NCI-H2227 (cell line): ENCODE results near the gene RELB.
"Not testable (repeated sequence)": the region's sequence is repeated elsewhere in the genome, so short reads cannot be mapped to it uniquely, and the experiment has no call there.

ENCODE experiments used
- DNase-seq: peaks from one replicate; lab custom pipeline; 2025; ENCODE audit not compliant: unreplicated experiment; lab: John Stamatoyannopoulos, UW

Gene RELB

DNA sequence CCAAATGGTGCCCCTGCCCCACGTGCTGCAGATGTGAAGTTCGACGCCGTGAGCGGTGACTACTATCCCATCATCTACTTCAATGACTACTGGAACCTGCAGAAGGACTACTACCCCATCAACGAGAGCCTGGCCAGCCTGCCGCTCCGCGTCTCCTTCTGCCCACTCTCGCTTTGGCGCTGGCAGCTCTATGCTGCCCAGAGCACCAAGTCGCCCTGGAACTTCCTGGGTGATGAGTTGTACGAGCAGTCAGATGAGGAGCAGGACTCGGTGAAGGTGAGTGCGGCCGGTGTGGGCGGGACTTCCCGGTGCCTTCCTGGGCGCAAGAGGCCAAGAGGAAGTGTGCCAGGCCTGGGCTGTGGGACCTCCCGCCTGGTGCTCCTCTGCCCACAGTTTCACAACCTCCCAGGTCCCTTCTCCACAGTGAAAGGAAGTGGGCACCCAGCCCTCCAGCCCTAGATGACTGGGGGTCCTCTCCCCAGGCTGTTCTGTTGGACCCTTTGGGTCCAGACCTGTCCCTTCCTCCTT, 14.1 kb upstream of the RELB start:
- DNase-seq: no peak

DNA sequence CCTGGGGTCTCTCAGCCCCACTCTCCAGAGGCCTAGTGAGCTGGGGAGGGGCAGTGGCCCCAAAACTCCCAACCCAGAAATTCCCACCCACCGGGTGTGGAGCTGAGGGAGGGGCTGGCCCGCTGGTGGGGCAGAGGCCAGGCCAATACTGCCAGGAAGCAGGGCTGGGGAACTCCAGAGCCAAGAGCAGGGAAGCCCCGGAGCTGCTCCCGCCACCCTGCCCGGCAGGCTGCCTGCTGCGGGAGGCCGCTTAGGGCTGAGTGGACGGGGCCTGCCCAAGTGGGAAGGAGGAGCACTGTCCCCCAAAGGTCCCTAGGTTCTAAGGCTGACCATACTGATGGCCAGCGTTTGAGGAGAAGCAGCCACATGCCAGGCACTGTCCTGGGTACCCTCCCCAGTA, 13.0 kb upstream of the RELB start:
- DNase-seq: no peak

DNA sequence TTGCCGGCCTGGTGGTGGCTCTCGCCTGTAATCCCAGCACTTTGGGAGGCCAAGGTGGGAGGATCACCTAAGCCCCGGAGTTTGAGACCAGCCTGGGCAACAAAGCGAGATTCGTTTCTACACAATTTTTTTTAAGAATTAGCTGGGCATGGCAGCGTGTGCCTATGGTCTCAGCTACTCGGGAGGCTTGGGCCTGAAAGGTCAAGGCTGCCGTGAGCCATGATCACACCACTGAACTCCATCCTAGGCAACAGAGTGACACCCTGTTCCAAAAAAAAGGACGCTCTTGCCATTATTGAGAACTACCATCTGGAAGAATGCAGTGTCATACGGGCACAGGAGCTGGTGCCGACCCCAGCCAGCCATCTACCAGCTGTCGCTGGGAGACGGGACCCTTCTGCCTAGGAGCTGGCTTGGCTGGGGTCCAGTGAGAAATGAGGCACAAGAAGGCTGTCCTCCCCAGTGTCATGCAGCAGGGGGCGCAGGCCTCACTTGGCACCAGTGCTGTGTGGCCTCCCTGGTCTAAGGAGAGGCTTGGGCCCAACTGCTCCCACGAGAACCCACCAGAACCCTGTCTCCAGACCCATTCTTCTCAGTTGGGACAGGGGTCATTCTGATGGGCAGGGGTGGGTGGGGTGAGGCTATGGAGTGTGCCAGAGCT, 12.2 kb upstream of the RELB start:
- peak; percentile 25 for DNase-seq

DNA sequence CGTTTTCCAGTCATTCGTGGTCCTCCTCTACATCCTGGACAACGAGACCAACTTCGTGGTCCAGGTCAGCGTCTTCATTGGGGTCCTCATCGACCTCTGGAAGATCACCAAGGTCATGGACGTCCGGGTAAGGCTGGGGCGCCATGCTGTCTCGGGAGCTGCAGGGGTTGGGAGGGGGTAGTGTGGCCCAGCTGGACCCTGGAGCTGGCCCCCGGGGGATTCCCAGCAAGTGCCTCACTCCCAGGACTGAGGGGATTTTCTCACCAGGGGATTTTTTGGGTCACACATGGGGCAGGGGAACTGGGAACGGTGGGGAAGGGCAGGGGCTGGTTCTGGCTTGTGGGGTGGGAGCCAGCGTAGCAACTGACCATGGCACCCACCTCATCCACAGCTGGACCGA, 10.8 kb upstream of the RELB start:
- no peak for DNase-seq

DNA sequence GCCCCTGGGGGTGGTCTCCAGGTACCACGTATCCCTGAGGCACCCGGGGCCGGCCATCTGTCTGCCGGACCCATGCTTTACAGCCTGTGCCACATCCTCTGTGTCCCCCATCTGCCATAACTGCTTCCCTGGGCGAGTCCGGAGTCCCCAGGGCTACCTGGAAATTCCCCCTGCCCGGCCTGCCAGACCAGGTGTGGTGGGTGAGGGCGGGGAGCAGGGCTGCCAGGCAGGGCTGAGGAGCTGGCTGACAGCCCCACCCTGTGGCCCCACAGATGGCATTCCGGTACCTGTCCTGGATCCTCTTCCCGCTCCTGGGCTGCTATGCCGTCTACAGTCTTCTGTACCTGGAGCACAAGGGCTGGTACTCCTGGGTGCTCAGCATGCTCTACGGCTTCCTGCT, 10.3 kb upstream of the RELB start:
- no peak for DNase-seq

DNA sequence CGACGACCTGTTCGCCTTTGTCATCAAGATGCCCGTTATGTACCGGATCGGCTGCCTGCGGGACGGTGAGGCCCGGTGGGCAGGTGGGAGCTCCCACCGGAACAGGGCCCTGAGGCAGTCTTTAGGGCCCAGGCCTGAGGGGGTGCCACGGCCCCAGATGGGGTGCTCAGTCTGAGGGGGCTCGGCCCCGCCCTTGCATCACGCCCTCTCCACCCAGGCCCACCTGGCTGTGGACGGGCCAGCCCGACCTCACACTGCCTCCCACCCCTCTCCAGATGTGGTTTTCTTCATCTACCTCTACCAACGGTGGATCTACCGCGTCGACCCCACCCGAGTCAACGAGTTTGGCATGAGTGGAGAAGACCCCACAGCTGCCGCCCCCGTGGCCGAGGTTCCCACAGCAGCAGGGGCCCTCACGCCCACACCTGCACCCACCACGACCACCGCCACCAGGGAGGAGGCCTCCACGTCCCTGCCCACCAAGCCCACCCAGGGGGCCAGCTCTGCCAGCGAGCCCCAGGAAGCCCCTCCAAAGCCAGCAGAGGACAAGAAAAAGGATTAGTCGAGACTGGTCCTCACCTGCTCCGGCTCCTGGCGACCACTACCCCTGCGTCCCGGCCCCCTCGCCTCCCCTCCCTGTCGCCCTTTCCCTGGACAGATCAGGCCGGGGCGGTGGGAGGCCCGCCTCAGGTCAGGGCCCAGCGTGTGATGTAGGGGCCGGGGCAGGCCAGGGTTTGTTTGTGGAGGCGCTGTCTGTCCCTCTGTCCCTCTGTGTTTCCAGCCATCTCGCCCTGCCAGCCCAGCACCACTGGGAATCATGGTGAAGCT, 8.7 kb upstream of the RELB start:
- no peak for DNase-seq

DNA sequence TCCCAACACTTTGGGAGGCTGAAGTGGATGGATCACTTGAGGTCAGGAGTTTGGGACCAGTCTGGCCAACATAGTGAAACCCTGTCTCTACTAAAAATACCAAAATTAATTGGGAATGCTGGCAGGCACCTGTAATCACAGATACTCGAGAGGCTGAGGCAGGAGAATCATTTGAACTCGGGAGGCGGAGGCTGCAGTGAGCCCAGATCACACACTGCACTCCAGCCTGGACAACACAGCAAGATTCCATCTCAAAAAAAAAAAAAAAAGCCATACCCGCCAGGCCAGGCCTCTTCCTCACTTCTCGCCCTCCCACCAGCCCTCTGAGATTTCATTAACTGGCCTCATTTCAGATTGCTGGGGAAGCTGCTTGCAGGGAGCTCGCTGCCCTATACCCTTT, 7.7 kb upstream of the RELB start:
- DNase-seq: no peak

DNA sequence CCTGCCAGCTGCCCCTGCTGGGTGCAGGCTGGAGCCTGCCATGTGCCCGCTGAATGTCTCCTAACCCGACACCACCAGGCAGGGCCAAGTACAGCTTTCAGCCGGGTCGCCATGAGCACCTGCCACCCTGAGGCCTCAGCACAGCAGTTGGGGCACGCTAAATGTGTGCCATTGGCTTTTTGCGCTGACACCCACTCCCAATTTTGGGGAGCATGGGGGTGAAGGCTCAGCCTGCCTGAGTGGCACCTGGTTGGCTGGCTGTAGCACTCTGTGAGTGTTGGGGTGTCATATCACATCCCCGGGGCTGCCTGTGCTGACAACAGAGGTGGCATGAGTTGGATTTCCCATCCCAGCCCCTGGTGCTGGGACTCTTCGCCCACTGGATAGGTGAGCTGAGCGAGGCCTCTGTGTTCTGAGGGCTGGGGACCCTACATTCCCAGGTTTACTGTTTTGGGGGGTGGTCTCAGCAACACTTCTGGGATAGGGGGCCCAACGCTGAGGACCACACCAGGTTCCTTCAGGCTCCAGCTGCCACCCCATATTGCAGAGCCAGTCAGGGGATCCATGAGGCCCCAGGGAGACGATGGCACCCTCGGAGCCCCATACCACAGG, 7.2 kb upstream of the RELB start:
- no peak for DNase-seq

DNA sequence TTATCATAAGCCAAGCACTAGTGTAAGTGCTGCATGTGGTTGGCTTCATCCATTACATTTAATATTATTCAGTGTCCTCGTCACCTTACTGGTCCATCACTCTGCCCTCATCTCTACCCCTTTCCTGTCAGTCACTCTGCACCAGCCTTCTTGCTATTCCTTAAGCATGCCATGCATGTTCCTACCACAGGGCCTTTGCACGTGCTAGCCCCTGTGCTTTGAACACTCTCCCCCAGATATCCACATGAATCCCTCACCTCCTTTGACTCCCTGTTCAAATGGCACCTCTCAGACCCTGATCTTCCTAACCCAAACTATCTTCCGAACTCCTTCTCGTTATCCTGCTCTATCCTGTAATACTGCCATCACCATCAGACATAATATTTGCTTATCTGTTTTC, 3.2 kb upstream of the RELB start:
- no peak for DNase-seq

DNA sequence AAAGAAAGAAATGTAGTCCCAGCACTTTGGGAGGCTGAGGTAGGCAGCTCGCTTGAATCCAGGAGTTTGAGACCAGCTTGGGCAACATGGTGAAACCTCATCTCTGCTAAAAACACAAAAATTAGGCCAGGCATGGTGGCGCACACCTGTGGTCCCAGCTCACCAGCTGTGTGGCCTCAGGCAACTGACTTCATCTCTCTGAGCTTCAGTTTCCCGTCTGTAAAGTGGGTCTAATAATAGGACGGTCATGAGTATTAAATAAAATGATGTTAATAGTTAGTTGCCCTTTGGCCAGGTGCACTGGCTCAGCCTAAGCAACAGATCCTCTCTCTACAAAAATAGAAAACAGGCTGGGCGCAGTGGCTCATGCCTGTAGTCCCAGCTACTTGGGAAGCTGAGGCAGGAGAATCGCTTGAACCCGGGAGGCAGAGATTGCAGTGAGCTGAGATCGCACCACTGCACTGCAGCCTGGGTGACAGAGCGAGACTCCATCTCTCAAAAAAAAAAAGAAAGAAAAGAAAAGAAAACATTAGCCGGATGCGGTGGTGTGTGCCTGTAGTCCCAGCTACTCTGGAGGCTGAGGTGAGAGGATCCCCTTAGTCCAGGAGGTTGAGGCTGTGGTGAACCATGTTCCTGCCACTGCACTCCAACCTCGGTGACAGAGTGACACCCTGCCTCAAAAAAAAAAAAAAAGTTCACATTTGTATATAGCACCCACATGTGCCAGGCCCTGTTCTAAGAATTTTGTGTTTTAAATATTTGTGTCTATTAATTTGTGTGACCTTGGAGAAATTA, 1.9 kb upstream of the RELB start:
- DNase-seq: not testable (repeated sequence)

DNA sequence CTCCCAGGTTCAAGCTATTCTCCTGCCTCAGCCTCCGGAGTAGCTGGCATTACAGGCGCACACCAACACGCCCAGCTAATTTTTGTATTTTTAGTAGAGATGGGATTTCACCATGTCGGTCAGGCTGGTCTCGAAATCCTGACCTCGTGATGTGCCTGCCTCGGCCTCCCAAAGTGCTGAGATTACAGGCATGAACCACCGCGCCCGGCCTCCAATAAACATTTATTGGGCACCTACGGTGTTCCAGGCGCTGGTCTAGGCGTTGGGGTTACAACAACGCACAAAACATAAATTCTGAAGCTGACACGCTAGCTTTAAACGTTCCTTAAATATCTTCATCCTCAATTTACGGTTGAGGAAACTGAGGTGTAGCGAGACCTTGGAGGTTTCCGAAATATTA, 599 bp upstream of the RELB start:
- DNase-seq: not testable (repeated sequence)

DNA sequence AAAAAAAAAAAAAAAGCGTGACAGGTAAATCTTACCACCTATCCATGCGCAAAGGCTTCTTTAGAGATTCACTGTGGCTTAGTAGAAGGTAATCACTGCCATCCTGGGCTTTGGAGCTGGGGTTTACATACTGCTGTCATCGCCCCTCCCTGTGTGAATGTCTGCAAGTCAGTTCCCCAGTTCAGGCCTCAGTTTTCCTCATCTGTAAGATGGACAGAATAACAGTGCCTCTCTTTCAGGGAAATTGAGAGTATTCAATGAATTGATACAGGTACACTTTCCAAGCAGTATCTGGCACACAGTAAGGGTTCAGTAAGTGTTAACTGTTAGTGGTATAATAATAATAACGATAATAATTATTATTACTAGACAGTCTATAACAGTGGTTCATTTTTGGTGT, 2.2 kb downstream of the RELB start:
- DNase-seq: no peak

DNA sequence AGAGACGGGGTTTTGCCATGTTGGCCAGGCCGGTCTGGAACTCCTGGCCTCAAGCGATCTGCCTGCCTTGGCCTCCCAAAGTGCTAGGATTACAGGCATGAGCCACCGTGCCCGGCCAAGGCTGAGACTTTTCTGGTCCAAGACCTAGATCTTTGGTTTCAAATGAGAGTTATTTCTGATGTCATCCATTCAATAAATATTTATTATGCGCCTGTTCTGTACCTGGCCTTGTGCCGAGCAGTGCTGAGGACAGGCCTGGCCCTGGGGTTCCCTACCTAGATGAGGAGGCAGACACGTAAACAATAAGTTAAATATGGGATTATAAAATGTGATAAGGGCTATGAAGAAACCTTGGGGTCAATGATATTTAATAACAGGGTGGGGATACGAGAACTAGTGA, 4.5 kb downstream of the RELB start:
- DNase-seq: no peak

DNA sequence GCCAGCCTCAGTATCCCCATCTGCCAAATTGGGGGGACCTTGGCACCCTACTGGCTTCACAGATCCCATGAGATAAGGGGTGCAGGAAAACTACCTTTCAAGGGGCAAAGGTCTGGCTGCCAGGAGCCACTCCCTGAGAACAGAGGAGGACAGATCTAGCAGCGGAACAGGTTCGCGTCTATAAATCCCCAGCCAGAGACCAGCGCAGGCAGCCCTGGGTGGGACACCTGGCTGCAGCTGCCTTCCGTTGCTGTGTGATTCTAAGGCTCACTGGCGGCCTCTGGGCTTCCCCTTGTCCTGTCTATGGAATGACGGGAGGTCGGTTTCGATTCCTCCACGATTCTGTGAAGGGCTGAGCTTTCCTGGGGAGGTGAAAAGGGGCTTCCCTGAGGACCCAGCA, 7.3 kb downstream of the RELB start:
- no peak for DNase-seq

DNA sequence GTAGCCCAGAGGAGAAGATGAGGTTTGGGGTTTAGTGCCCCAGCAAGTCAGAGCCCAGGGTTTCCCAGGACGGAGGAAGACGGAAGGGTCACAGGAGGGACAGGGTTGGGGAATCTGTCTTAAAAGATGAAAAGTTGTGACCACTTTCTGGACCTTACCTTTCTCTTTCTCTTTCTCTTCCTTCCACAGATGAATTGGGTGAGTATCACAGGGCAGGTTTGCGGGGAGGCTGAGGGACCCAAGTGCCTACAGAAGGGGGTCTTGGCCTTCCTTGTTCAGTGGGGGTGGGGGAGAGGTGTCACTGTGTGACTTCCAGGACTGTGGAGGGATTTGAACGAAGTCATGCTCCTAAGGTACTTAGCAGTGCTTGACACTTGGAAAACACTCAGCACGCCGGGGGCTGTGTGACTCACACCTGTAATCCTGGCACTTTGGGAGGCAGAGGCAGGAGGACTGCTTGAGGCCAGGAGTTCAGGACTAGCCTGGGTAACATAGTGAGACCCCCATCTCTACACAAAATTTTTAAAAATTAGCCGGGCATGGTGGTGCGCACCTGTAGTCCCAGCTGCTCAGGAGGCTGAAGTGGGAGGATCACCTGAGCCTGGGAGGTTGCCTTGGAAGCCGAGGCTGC, 8.5 kb downstream of the RELB start:
- DNase-seq: no peak

DNA sequence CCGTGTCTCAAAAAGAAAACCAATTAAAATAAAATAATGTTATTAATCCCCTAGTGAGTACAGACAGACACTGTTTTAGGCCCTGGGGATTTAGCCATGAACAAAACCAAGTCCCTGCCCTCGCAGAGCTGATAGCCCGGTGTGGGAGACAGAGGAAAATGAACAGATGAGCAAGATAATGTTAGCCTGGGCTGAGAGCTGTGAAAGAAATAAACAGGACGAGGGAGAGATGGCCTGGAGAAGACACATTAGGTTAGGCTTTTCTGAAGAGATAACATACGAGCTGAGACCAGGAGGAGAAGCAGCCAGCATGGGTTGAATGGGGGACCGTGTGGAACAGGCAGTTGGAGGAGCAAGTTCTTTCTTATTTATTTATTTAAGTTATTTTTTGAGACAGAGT, 9.0 kb downstream of the RELB start:
- no peak for DNase-seq

DNA sequence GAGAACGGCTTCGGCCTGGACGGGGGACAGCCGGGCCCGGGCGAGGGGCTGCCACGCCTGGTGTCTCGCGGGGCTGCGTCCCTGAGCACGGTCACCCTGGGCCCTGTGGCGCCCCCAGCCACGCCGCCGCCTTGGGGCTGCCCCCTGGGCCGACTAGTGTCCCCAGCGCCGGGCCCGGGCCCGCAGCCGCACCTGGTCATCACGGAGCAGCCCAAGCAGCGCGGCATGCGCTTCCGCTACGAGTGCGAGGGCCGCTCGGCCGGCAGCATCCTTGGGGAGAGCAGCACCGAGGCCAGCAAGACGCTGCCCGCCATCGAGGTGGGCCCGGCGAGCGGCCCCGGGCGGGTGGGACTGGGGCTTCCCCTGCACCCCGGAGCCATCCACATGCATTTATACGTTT, 10.7 kb downstream of the RELB start:
- DNase-seq: no peak

DNA sequence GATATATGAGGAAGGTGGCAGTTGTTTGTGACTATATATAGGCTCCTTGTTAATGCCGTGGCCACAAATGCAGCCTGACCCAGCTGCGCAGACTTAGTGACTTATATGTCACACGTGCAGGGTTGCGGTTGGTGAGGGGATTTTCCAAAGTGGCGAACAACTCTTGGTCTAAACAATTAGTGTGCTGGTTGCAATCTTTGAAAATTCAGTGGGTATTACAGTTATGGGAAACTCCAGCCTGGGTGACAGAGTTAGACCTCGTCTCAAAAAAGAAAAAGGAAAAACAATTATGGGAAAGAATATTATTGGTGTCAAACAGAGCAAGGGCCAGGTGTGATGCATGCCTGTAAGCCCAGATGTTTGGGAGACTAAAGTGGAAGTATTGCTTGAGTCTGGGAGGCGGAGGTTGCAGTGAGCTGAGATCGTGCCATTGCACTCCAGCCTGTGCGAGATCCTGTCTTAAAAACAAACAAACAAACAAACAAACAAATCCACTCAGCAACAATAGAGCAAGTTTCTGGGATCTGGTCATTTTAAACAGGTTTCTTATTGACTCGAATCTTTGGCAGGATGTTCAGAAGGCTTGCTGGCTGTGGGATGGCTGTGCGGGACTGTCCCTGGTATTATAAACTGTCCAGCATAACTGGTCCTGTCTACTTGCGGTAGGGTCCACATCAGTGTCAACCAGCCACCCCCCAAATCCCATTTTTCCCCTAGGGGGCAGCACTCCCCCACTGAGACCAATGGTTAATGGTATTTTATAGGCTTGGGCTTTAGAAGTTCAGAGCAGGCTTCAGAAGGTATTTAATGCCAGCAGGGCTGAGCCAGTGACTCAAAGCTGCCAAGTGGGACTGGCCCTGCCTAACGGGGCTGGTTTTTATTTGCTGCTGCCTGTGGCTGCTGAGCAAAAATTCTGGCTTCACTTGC, 15.4 kb downstream of the RELB start:
- peak; percentile 25 for DNase-seq

DNA sequence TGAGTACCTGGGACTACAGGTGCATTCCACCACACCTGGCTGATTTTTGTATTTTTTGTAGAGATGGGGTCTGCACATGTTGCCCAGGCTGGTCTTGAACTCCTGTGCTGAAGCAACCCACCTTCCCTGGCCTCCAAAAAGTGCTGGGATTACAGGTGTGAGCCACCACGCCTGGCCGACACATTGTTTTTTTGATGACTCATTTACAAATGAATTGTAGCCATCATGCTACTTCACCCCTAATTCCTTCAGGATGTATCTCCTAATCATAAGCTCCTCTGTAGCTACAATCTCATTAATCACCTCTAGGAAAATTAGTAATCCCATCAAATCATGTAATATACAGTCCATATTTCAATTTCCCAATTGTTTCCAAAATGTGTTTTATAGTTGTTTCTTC, 17.9 kb downstream of the RELB start:
- DNase-seq: no peak

DNA sequence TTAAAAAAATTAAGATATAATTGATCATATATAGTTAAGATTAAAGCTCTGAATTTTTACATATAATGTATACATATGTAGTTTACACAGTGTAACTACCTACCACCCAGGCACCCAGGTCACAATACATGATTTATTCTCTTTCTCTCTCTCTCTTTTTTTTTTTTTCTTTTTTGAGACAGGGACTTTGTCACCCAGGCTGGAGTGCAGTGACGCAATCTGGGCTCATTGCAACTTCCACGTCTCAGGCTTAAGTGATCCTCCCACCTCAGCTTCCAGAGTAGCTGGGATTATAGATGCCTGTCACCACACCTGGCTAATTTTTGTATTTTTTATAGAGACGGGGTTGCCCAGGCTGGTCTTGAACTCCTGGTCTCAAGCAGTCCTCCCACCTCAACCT, 18.8 kb downstream of the RELB start:
- DNase-seq: no peak
